ENCODE measurements around the gene SEPSECS.
"Not testable (repeated sequence)": the region's sequence is repeated elsewhere in the genome, so short reads cannot be mapped to it uniquely, and the experiment has no call there.

SEPSECS gene

DNA sequence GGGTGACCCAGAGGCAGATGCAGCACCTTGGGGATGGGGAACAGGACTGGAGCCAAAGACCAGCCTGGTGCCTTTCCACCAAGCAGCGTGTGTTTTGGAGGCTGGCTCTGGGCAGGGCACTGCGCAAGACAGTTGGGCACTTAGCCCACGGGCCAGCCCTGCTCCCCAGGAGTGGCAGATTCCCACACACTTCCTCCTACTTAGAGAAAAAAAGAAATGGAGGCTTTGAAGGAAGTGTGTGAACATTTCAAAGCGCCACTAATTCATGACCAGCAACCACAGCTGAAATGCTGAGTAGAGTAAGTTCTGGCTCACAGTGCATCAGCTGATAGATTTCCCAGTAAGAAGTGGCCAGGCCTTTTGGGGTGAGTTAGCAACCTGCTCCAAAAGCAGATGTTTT is 74.6 kb downstream of the SEPSECS start:
- Histone ChIP-seq H3K27ac (ENCODE audit: insufficient read depth, low read depth, low read length, poor library complexity, severe bottlenecking) (no peak overlapping the region), H3K27me3 (ENCODE audit: control insufficient read depth, insufficient read depth, low read length, poor library complexity, severe bottlenecking) (no peaks in the 10 kb centered on the region), H3K4me1 (ENCODE audit: control insufficient read depth, insufficient read depth, low read length) (no peaks in the 10 kb centered on the region), H3K4me3 (ENCODE audit: insufficient read depth, low read depth, low read length) (no peak overlapping the region), H3K36me3 (ENCODE audit: control insufficient read depth, insufficient read depth, low read length) (no peaks in the 10 kb centered on the region), H3K9me3 (ENCODE audit: control insufficient read depth, low read length) (no peaks in the 10 kb centered on the region)
- 91 to 96% methylated on average over 4 of the region's 4 CpGs for whole genome bisulfite sequencing, 2 experiments

GRCh38 chr4:25083441-25083840 is 76.8 kb downstream of the SEPSECS start:
- not testable (repeated sequence) for H3K9me3 ChIP-seq (ENCODE audit: control insufficient read depth, low read length); H3K4me3 ChIP-seq (ENCODE audit: insufficient read depth, low read depth, low read length); H3K4me1 ChIP-seq (ENCODE audit: control insufficient read depth, insufficient read depth, low read length); H3K27ac ChIP-seq (ENCODE audit: insufficient read depth, low read depth, low read length, poor library complexity, severe bottlenecking); H3K36me3 ChIP-seq (ENCODE audit: control insufficient read depth, insufficient read depth, low read length); H3K27me3 ChIP-seq (ENCODE audit: control insufficient read depth, insufficient read depth, low read length, poor library complexity, severe bottlenecking)
- 97 to 98% methylated on average over 4 of the region's 4 CpGs for WGBS, 2 experiments

GRCh38 chr4:25081866-25082471 is 78.3 kb downstream of the SEPSECS start:
- no peaks in the 10 kb centered on the region for H3K4me1 ChIP-seq (ENCODE audit: control insufficient read depth, insufficient read depth, low read length)
- 93 to 94% methylated on average over 7 of the region's 7 CpGs for WGBS, 2 experiments
- H3K4me3 ChIP-seq (ENCODE audit: insufficient read depth, low read depth, low read length): no peak overlapping the region
- no peak overlapping the region for H3K27ac ChIP-seq (ENCODE audit: insufficient read depth, low read depth, low read length, poor library complexity, severe bottlenecking)
- H3K9me3 ChIP-seq (ENCODE audit: control insufficient read depth, low read length): peaks cover 2% of the 10 kb centered on the region
- no peaks in the 10 kb centered on the region for H3K27me3 ChIP-seq (ENCODE audit: control insufficient read depth, insufficient read depth, low read length, poor library complexity, severe bottlenecking)
- H3K36me3 ChIP-seq (ENCODE audit: control insufficient read depth, insufficient read depth, low read length): no peaks in the 10 kb centered on the region

DNA sequence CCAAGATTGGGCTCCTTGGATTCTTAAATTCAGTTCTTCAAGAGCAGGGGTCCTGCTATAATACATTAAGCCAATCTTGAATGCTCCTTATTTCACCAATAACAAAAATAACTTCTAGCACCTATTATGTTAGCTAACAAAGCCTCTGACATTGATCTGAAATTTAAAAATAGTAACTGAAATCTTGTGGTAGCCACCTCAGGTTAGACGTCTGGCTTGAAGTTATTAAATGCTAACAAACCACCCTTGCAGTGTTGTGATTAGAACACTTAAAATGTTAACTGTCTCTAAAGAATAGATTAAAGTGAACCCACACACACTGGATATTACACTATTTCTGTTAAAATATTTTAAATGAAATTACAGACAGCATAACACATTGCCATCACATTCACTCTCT is 79.7 kb downstream of the SEPSECS start:
- Histone ChIP-seq H3K4me3 (ENCODE audit: insufficient read depth, low read depth, low read length) (no peak overlapping the region), H3K27ac (ENCODE audit: insufficient read depth, low read depth, low read length, poor library complexity, severe bottlenecking) (no peak overlapping the region), H3K9me3 (ENCODE audit: control insufficient read depth, low read length) (peaks cover 2% of the 10 kb centered on the region), H3K4me1 (ENCODE audit: control insufficient read depth, insufficient read depth, low read length) (no peaks in the 10 kb centered on the region), H3K27me3 (ENCODE audit: control insufficient read depth, insufficient read depth, low read length, poor library complexity, severe bottlenecking) (no peaks in the 10 kb centered on the region), H3K36me3 (ENCODE audit: control insufficient read depth, insufficient read depth, low read length) (no peaks in the 10 kb centered on the region)
- WGBS, 2 experiments: 89% methylated on average over 1 of the region's 1 CpG; no CpG with 5 or more reads in 1 of the 2 experiments

DNA sequence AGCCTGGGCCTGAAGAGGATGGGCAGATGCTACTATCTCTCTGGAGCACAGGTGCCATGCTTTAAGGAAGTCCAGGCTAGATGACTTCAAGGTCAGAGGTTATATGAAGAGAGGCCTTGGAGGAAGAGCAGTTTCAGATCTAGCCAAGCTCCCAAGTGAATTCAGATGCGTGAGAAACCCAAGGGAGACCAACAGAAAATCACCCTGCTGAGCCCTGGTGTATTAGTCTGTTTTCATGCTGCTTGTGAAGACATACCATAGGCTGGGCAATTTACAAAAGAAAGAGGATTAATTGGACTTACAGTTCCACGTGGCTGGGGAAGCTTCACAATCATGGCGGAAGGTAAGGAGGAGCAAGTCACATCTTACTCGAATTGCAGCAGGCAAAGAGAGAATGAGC is 81.7 kb downstream of the SEPSECS start:
- H3K9me3 ChIP-seq (ENCODE audit: control insufficient read depth, low read length): peaks cover 2% of the 10 kb centered on the region
- H3K27me3 ChIP-seq (ENCODE audit: control insufficient read depth, insufficient read depth, low read length, poor library complexity, severe bottlenecking): no peaks in the 10 kb centered on the region
- no peaks in the 10 kb centered on the region for H3K4me1 ChIP-seq (ENCODE audit: control insufficient read depth, insufficient read depth, low read length)
- H3K4me3 ChIP-seq (ENCODE audit: insufficient read depth, low read depth, low read length): no peak overlapping the region
- 65 to 66% methylated on average over 4 of the region's 4 CpGs for WGBS, 2 experiments
- no peak overlapping the region for H3K27ac ChIP-seq (ENCODE audit: insufficient read depth, low read depth, low read length, poor library complexity, severe bottlenecking)
- no peaks in the 10 kb centered on the region for H3K36me3 ChIP-seq (ENCODE audit: control insufficient read depth, insufficient read depth, low read length)

DNA sequence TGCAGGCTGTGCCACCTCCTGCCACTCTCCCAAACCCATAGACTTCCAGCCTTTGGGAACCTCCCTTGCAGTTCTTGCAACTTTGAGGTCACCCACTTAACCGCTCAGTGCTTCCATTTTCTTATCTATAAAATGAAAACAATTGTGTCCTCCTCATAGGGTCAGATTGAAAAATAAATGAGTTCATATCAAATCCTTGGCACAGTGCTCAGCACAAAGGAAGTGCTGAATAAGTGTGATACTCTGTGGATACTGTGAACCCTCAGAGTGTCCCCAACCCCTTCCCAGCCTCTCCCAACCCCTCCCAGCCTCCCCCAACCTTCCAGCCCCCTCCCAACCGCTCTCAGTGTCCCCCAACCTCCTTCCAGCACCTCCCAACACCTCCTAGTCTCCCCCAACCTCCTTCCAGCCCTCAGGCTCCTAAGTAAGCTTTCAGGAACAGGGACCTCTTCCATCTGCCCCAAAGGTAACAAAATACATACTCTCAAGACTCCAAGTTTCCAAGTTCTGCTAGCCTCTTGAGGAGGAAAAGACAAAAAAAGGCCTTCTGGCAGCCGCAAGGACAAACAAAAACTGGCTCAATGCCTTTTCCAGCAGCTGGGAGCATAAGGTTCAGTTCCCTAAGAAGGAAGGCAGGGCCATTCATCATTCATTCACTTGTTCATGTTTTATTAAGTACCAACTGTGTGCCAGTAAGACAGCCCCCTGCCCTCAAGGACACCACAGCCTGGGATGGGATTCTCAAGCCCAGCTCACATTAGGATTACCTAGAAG is 83.4 kb downstream of the SEPSECS start:
- no peaks in the 10 kb centered on the region for H3K4me1 ChIP-seq (ENCODE audit: control insufficient read depth, insufficient read depth, low read length)
- H3K27me3 ChIP-seq (ENCODE audit: control insufficient read depth, insufficient read depth, low read length, poor library complexity, severe bottlenecking): no peaks in the 10 kb centered on the region
- 93 to 96% methylated on average over 2 to 3 of the region's 3 CpGs for WGBS, 2 experiments
- H3K27ac ChIP-seq (ENCODE audit: insufficient read depth, low read depth, low read length, poor library complexity, severe bottlenecking): no peak overlapping the region
- H3K36me3 ChIP-seq (ENCODE audit: control insufficient read depth, insufficient read depth, low read length): no peaks in the 10 kb centered on the region
- peaks cover 2% of the 10 kb centered on the region for H3K9me3 ChIP-seq (ENCODE audit: control insufficient read depth, low read length)
- no peak overlapping the region for H3K4me3 ChIP-seq (ENCODE audit: insufficient read depth, low read depth, low read length)

DNA sequence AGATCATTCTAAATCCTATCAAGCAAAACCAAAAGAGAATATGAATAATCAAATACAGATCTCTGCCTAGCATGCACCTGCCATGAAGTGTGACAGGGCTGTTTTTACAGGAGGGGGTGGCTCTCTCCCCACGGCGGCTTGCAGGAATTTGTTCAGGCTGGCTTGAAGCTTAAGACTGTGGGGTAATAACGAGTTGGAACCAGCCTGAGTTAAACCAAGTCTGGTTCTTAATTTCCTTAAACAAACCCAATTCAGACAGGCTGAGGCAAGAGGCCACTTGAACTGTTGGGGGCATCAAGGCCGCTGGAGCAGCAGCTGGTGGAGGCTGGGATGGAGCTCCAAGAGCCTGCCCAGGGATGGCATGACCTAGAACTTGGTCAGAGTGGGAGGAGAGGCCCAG is 84.4 kb downstream of the SEPSECS start:
- no peak overlapping the region for H3K27ac ChIP-seq (ENCODE audit: insufficient read depth, low read depth, low read length, poor library complexity, severe bottlenecking)
- H3K27me3 ChIP-seq (ENCODE audit: control insufficient read depth, insufficient read depth, low read length, poor library complexity, severe bottlenecking): no peaks in the 10 kb centered on the region
- H3K9me3 ChIP-seq (ENCODE audit: control insufficient read depth, low read length): peaks cover 2% of the 10 kb centered on the region
- WGBS, 2 experiments: 73 to 77% methylated on average over 4 of the region's 4 CpGs
- H3K4me1 ChIP-seq (ENCODE audit: control insufficient read depth, insufficient read depth, low read length): no peaks in the 10 kb centered on the region
- H3K4me3 ChIP-seq (ENCODE audit: insufficient read depth, low read depth, low read length): no peak overlapping the region
- no peaks in the 10 kb centered on the region for H3K36me3 ChIP-seq (ENCODE audit: control insufficient read depth, insufficient read depth, low read length)

DNA sequence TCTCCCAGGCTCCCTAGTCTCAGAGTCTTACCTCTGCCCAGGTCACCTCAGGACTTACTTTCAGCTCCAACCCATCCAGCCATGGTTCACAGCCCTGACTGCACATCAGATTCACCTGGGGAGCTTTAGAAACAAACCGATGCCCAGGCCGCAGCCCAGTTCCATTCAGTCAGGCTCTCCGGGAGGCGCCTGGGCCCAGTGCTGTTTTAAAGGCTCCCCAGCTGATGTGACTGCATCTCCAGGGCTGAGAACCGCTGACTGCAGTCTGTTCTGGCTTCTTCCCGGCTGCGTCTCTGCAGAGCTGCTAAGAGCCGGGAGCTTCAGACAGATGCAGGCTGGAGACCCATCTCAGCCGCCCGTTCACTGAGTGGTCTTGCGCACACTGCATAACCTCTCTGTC is 85.1 kb downstream of the SEPSECS start:
- H3K27me3 ChIP-seq (ENCODE audit: control insufficient read depth, insufficient read depth, low read length, poor library complexity, severe bottlenecking): no peaks in the 10 kb centered on the region
- WGBS, 2 experiments: 67 to 73% methylated on average over 11 of the region's 11 CpGs
- H3K4me3 ChIP-seq (ENCODE audit: insufficient read depth, low read depth, low read length): no peak overlapping the region

DNA sequence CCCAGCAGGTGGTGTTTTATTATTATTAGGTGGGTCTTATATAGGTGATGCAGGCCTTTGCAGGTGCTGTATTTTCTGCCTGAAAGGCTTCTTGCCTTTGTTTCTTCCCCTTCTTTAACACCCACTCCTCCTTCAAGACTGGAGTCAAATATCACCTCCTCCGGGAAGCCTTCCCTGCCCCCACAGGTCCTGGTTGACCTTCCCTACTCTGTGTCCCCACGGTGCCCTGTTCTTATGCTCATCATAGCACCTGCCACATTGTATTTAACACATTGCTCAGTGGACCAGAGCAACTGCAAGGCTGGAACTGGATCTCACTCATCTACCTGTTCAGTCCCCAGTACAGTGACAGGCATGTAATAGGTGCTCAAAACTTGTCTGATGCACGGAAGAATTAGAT is 89.7 kb downstream of the SEPSECS start:
- 67 to 72% methylated on average over 3 of the region's 3 CpGs for WGBS, 2 experiments
- Histone ChIP-seq H3K9me3 (ENCODE audit: control insufficient read depth, low read length) (no peaks in the 10 kb centered on the region), H3K36me3 (ENCODE audit: control insufficient read depth, insufficient read depth, low read length) (no peaks in the 10 kb centered on the region), H3K27me3 (ENCODE audit: control insufficient read depth, insufficient read depth, low read length, poor library complexity, severe bottlenecking) (no peaks in the 10 kb centered on the region), H3K27ac (ENCODE audit: insufficient read depth, low read depth, low read length, poor library complexity, severe bottlenecking) (no peak overlapping the region), H3K4me3 (ENCODE audit: insufficient read depth, low read depth, low read length) (no peak overlapping the region), H3K4me1 (ENCODE audit: control insufficient read depth, insufficient read depth, low read length) (peaks cover 2% of the 10 kb centered on the region)

More for the DNA sequence above, 85.1 kb downstream of the SEPSECS start:
- Histone ChIP-seq H3K9me3 (ENCODE audit: control insufficient read depth, low read length) (peaks cover 2% of the 10 kb centered on the region), H3K36me3 (ENCODE audit: control insufficient read depth, insufficient read depth, low read length) (no peaks in the 10 kb centered on the region), H3K4me1 (ENCODE audit: control insufficient read depth, insufficient read depth, low read length) (no peaks in the 10 kb centered on the region), H3K27ac (ENCODE audit: insufficient read depth, low read depth, low read length, poor library complexity, severe bottlenecking) (no peak overlapping the region)

Measured in ectodermal cell (in vitro differentiated cells).